Omental fat pad (tissue), 4 donors: Measurements from ENCODE around the gene TRA2A. TPM values are rescaled to one million over a fixed set of nuclear protein-coding genes. Genes with fewer than 3 reads are reported as not detected.

Experiments used
- ATAC-seq: fragments of 150-250 bp; one replicate; pipeline ENCODE4 v1.9.1; 2016; ENCODE audit warnings: mild to moderate bottlenecking, moderate library complexity; ENCODE audit not compliant: low FRiP score
- DNase-seq: peaks from one replicate; pipeline ENCODE4 v3.0.0-alpha.2; 2019; ENCODE audit warnings: low spot score
- total RNA-seq, 4 donors: library from RNA; depleted of rRNA; stranded (reverse); fragments of >200 nt; gene quantifications; one replicate each; pipeline ENCODE4 v1.1.0, GENCODE V29; 2016
- TF ChIP-seq, protein P1 (sequence below), 3 donors: fragments of 450-650 bp; IDR thresholded peaks; one replicate each; pipeline ENCODE4 v1.5.1; 2016 to 2017; ENCODE audit warnings: antibody characterized with exemption in 3 of 3, mild to moderate bottlenecking in 3 of 3, moderate library complexity in 2 of 3

TRA2A gene
- total RNA-seq, 4 donors from 2014 or later: 33.5 to 59.7 (median 40.7) TPM

DNA sequence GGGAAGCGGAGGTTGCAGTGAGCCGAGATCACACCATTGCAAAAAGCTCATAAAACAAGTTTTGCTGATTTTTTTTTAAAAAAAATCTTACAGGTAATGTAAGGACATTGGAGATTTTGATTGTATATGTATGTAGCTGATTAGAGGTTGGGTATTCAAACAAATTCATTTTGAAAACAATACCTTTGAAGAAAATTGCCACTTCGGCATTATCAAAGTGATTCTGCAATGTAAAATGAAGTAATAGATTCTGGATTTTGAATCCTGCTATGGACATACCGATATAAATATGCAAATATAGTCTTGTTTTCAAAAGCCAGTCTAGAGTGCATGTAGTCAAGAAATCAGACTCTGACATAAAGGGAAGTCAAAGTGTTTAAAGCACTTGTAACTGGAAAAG is 49.1 kb downstream of the TRA2A start:
- DNase-seq (no peak), ATAC-seq (no peak)
- TF ChIP-seq, protein P1, sequence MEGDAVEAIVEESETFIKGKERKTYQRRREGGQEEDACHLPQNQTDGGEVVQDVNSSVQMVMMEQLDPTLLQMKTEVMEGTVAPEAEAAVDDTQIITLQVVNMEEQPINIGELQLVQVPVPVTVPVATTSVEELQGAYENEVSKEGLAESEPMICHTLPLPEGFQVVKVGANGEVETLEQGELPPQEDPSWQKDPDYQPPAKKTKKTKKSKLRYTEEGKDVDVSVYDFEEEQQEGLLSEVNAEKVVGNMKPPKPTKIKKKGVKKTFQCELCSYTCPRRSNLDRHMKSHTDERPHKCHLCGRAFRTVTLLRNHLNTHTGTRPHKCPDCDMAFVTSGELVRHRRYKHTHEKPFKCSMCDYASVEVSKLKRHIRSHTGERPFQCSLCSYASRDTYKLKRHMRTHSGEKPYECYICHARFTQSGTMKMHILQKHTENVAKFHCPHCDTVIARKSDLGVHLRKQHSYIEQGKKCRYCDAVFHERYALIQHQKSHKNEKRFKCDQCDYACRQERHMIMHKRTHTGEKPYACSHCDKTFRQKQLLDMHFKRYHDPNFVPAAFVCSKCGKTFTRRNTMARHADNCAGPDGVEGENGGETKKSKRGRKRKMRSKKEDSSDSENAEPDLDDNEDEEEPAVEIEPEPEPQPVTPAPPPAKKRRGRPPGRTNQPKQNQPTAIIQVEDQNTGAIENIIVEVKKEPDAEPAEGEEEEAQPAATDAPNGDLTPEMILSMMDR (IDR thresholded peaks at IDR 0.05): no peak

DNA sequence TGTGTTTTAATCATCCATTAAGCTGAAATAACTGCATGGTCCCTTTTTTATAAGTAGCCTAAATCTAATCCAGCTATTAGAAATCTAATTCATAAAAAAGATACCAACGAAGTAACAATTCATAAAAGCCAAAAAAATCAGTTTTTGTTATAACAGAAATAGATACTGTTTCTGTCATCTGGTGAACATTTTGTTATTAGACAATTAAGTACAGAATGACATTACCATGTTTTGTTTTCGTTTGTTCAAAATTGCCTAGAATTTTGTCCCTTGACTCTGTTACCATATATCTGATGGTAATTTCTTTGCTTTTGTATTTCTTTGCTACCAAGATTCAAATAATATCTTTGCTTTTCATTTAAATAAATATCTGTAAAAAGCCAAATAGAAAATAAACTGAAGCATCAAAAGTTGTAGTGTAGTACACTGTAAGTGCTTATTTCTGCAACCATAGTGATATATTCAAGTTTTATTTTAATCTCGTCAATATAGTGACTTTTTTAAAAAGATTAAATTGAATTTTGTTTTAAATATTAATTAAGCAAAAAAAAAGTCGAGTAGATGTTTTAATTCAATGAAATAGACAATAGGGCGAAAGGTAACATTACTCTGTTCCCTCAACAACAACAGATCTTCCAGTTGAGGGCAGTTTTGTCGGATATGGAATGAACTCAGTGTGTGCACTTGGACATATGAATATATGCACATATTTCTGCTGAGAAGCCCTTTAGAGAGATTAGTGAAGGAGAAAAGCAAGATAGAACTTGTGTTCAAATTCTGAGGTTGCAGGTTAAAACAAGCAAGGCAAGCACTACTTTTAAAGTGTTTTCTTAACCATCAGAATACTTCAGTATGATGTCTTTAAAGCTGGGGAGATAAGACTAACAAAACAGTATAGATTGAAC is 53.6 kb downstream of the TRA2A start:
- ATAC-seq (no peak), DNase-seq (no peak)
- TF ChIP-seq, protein P1 (IDR thresholded peaks at IDR 0.05): no peak

DNA sequence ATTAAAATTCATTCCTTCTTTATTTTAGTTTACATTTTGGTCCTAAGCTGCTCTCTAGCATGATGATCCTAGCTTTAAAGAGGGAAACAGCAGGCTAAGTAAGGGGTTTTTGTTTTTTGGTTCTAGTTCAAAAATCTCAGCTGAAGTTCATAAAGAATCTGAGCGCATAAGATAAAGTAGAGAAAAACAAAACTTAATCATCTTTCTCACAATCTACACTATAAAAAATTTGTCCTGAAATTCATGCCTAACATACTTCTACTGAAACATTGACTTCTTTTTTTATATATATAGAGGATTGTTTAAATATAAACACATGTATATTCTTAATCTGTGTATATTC is 54.7 kb downstream of the TRA2A start:
- ATAC-seq: no peak
- TF ChIP-seq, protein P1 (IDR thresholded peaks at IDR 0.05): no peak
- no peak for DNase-seq

DNA sequence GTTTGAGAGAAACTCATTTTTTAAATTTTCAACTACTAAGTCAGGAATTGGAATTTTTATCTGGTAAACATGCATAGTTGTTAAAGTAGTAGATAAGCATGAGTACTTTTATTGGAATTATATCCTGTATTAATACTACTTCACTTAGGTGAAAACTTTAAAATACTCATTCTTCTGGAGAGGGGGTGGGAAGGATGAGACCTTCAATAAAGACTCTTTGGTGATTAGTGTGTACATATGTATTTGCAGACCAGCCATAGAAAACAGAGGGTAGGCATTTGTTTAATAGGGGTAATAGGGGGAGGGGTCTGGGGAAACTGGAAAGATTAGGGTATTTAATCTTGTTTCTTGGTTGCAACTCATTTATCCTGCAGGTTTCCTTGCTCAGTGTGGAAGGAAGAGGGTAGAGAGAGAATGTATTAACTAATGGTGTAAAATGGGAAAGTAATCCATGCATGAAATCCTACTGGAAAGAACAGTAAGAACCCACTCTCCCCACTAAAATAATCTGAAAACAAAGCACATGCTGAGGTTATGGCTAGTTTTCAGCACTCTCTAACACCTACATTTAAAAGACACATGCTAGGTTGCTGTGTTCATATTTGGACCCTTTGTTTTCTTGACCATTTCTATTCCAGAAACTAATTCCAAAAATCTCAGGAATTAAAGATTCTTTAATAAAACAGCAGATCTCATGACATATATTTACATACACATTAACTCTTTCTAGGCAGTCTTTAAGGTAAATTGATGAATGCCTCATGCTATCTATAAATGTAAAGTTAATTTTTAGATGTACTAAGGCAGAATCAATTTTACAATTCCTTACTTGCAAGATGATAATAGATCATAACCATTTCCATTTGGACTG is 55.3 kb downstream of the TRA2A start:
- TF ChIP-seq, protein P1 (IDR thresholded peaks at IDR 0.05): no peak
- DNase-seq: no peak
- no peak for ATAC-seq

DNA sequence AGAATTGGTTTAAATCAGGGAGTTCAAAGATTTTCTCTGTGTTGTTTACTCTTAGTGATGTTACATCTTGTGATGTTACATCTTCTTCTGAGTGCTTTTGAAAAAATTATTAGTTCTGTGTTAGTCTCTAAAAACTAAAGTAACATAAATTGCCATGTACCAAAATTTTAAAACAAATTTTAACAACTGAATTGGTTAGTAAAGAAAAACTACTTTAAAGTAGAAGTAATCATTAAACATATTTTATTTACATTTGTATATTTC is 56.3 kb downstream of the TRA2A start:
- ATAC-seq: no peak
- no peak for DNase-seq
- TF ChIP-seq, protein P1 (IDR thresholded peaks at IDR 0.05): no peak

DNA sequence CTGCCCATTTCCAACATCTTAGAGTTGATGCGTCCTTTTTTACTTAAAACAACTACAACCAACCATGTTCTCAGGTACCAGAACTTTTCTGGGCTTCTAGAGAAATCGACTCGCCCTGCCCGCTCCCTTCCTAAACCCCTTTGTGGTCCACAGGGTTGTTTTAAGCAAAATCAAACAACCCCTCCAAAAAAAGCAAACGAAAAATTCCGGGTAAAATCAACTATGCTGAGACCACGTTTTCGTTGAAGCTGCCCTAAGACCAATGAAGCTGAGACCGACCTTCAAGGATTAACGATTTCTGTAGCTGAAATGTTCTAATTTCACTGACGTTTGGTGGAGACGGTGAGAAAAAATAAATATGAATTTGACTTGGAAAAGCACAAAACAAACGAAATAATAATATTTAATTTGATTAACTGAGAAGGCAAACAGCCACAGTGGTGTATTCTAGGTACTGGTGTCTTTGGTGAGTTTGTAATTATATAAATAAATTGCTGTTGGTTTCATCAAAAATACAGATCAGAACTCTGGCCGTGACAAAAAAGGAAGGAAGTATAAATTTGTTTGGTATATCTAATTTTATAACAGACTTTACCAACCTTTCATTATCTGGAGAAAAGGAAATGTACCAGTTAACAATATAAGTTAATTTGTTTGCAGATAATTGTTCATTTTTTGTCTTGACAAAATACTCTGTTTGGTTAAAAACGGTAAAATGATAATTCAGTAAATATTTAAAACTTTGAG is 56.8 kb downstream of the TRA2A start:
- no peak for ATAC-seq
- TF ChIP-seq, protein P1 (IDR thresholded peaks at IDR 0.05): no peak

More for the DNA sequence above, 56.8 kb downstream of the TRA2A start:
- DNase-seq: no peak
